ENCODE measurements around the gene GYG2. TPM values are rescaled to one million over a fixed set of nuclear protein-coding genes. Genes with fewer than 3 reads are reported as not detected.

Gene GYG2
- total RNA-seq, 3 donors from 2014 or later = 3.5 to 15.6 (median 3.7) TPM

- TF ChIP-seq CTCF (IDR thresholded peaks at IDR 0.05) = no peak
- no peaks in the 10 kb centered on the region for H3K4me1 ChIP-seq (ENCODE audit: low read depth)
- DNase-seq (no peak), ATAC-seq (no peak)
- intact Hi-C loops (cut with DNase I, micrococcal nuclease) = no loop called here
- H3K9me3 ChIP-seq = no peaks in the 10 kb centered on the region
- no peaks in the 10 kb centered on the region for H3K36me3 ChIP-seq (ENCODE audit: low read depth)
- H3K4me3 ChIP-seq = no peak overlapping the region
These were observed 72.8 kb downstream of the GYG2 start for GRCh38 chrX:2901367-2902036.

- DNase-seq (no peak), ATAC-seq (no peak)
- no peaks in the 10 kb centered on the region for H3K9me3 ChIP-seq
- no peaks in the 10 kb centered on the region for H3K4me1 ChIP-seq (ENCODE audit: low read depth)
- H3K36me3 ChIP-seq (ENCODE audit: low read depth) = no peaks in the 10 kb centered on the region
- intact Hi-C loops (cut with DNase I, micrococcal nuclease) = no loop called here
- TF ChIP-seq CTCF (IDR thresholded peaks at IDR 0.05) = no peak
- H3K4me3 ChIP-seq = no peak overlapping the region
These were observed 74.1 kb downstream of the GYG2 start for GRCh38 chrX:2902841-2903240.

GRCh38 chrX:2903366-2903765, 74.6 kb downstream of the GYG2 start:
- no peak for TF ChIP-seq CTCF (IDR thresholded peaks at IDR 0.05)
- Histone ChIP-seq H3K36me3 (ENCODE audit: low read depth) (no peaks in the 10 kb centered on the region), H3K4me3 (no peak overlapping the region), H3K4me1 (ENCODE audit: low read depth) (no peaks in the 10 kb centered on the region), H3K9me3 (no peaks in the 10 kb centered on the region)
- intact Hi-C loops (cut with DNase I, micrococcal nuclease) = no loop called here
- ATAC-seq = peak; percentile 26
- no peak for DNase-seq

GRCh38 chrX:2907295-2907694, 78.6 kb downstream of the GYG2 start:
- no peaks in the 10 kb centered on the region for H3K9me3 ChIP-seq
- H3K4me1 ChIP-seq (ENCODE audit: low read depth) = no peaks in the 10 kb centered on the region
- DNase-seq (no peak), ATAC-seq (no peak)
- no peak overlapping the region for H3K4me3 ChIP-seq
- intact Hi-C loops (cut with DNase I, micrococcal nuclease) = no loop called here
- TF ChIP-seq CTCF (IDR thresholded peaks at IDR 0.05) = no peak
- no peaks in the 10 kb centered on the region for H3K36me3 ChIP-seq (ENCODE audit: low read depth)

GRCh38 chrX:2908125-2908685, 79.5 kb downstream of the GYG2 start:
- intact Hi-C loops (cut with DNase I, micrococcal nuclease) = no loop called here
- Histone ChIP-seq H3K4me1 (ENCODE audit: low read depth) (no peaks in the 10 kb centered on the region), H3K36me3 (ENCODE audit: low read depth) (no peaks in the 10 kb centered on the region), H3K9me3 (no peaks in the 10 kb centered on the region), H3K4me3 (no peak overlapping the region)
- DNase-seq (no peak), ATAC-seq (no peak)
- no peak for TF ChIP-seq CTCF (IDR thresholded peaks at IDR 0.05)
